ENCODE measurements around the gene AGBL4.

The AGBL4 gene

DNA sequence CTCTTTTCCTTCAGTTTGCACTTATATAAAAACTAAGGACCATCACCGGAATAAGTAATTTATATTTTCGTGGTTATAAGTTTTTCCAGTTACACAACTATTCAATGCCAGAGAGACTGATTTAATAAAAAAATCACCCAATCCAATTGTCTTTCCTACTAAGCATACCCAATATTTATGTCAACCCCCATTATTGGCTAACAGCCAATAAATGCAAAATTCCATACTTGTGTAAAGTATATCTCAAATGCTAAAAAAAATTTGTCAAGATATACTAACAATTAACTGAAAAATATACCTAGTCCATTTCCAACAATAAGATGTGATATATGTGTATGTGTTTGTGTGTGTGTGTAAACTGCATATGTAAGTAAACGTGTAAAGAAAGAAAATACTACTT, 117.4 kb downstream of the AGBL4 start:
- Mint-ChIP-seq H3K27ac (no peak overlapping the region), H3K4me1 (no peaks in the 10 kb centered on the region), H3K9me3 (peaks cover 31% of the 10 kb centered on the region), H3K36me3 (ENCODE audit: low read depth) (peaks cover 3% of the 10 kb centered on the region), H3K27me3 (ENCODE audit: low read depth) (no peaks in the 10 kb centered on the region), H3K4me3 (no peak overlapping the region)
- TF ChIP-seq, protein P1, sequence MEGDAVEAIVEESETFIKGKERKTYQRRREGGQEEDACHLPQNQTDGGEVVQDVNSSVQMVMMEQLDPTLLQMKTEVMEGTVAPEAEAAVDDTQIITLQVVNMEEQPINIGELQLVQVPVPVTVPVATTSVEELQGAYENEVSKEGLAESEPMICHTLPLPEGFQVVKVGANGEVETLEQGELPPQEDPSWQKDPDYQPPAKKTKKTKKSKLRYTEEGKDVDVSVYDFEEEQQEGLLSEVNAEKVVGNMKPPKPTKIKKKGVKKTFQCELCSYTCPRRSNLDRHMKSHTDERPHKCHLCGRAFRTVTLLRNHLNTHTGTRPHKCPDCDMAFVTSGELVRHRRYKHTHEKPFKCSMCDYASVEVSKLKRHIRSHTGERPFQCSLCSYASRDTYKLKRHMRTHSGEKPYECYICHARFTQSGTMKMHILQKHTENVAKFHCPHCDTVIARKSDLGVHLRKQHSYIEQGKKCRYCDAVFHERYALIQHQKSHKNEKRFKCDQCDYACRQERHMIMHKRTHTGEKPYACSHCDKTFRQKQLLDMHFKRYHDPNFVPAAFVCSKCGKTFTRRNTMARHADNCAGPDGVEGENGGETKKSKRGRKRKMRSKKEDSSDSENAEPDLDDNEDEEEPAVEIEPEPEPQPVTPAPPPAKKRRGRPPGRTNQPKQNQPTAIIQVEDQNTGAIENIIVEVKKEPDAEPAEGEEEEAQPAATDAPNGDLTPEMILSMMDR (IDR thresholded peaks at IDR 0.05; ENCODE audit: unreplicated experiment in 3 of 3), result no peak

DNA sequence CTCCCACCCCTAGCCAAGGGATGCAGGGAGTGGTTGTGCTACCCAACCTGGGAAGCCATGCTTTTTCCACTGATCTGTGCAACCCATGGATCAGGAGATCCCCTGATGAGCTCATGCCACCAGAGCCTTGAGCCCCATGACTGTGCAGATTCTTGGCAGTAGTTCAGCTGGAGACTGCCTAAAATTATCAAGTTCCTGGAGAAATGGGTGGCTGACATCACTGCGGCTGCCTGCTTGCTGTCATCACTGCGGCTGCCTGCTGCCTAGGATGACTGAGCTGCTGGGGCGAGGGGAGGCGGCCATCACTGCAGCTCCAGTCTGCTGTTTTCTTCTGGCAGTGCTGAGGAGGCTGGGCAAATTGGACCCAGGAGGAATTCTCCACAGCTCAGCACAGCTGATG, 159.2 kb downstream of the AGBL4 start:
- H3K9me3 Mint-ChIP-seq, result peaks cover 65% of the 10 kb centered on the region
- no peaks in the 10 kb centered on the region for H3K4me1 Mint-ChIP-seq
- TF ChIP-seq, protein P1 (IDR thresholded peaks at IDR 0.05; ENCODE audit: unreplicated experiment in 3 of 3), result no peak
- H3K4me3 Mint-ChIP-seq, result no peak overlapping the region
- H3K36me3 Mint-ChIP-seq (ENCODE audit: low read depth), result no peaks in the 10 kb centered on the region
- H3K27me3 Mint-ChIP-seq (ENCODE audit: low read depth), result no peaks in the 10 kb centered on the region
- no peak overlapping the region for H3K27ac Mint-ChIP-seq

DNA sequence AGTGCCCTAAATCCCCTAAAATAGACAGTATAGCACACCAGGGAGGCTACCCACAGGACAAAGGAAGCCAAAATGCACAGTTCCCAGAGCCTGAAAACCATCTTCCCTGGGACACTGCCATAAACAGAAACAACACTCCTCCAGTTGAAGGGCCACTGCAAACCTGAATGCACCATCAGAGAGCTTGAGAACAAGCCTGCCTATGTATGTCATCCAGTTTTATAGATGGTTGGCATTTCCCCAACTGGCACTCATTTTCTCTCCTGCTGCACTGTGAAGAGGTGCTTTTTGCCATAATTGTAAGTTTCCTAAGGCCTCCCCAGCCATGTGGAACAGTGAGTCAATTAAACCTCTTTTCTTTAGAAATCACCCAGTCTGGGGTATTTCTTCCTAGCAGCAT, 169.0 kb downstream of the AGBL4 start:
- Mint-ChIP-seq H3K27ac (no peak overlapping the region), H3K27me3 (ENCODE audit: low read depth) (no peaks in the 10 kb centered on the region), H3K4me3 (no peak overlapping the region), H3K4me1 (no peaks in the 10 kb centered on the region), H3K36me3 (ENCODE audit: low read depth) (no peaks in the 10 kb centered on the region), H3K9me3 (peaks cover 22% of the 10 kb centered on the region)
- TF ChIP-seq, protein P1 (IDR thresholded peaks at IDR 0.05; ENCODE audit: unreplicated experiment in 3 of 3), result no peak

DNA sequence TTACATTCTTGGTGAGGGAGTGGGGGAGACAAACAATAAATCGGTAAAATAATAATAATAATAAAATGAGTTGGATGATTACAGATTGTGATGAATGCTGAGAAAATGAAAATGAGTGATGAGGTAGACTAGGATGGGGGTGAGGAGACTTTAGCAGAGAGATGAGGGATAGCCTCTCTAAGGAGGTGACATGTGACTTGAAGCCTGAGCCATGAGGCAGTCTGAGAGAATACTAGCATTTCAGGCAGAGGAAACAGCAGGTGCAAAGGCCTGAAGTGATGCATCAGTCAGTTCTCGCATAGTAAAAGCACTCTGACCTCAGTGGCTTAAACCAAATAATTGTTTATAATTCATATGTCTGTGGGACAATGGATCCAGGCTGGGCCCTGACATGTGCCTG, 181.2 kb downstream of the AGBL4 start:
- no peaks in the 10 kb centered on the region for H3K4me1 Mint-ChIP-seq
- H3K27ac Mint-ChIP-seq, result no peak overlapping the region
- no peak overlapping the region for H3K4me3 Mint-ChIP-seq
- H3K9me3 Mint-ChIP-seq, result peaks cover 70% of the 10 kb centered on the region
- TF ChIP-seq, protein P1 (IDR thresholded peaks at IDR 0.05; ENCODE audit: unreplicated experiment in 3 of 3), result no peak
- no peaks in the 10 kb centered on the region for H3K27me3 Mint-ChIP-seq (ENCODE audit: low read depth)
- peaks cover 4% of the 10 kb centered on the region for H3K36me3 Mint-ChIP-seq (ENCODE audit: low read depth)

DNA sequence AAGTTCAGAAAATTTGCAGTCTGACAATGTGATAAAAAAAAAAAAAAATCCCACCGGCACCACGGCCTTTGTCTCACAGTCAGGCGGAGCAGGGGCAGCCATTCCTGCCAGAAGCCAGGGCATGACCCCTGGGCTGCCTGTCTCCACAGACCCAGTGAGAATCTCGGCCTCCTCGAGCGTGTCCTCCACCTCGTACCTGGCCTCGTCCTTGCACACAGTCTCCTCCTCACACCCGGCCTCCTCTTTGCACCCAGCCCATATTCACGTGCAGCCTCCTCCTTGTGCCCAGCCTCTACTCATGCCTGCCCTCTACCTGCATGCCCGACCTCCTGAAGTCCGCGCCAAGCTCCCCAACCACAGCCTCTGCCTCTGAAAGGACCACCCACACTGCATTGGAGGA, 182.0 kb downstream of the AGBL4 start:
- peaks cover 4% of the 10 kb centered on the region for H3K36me3 Mint-ChIP-seq (ENCODE audit: low read depth)
- TF ChIP-seq, protein P1 (IDR thresholded peaks at IDR 0.05; ENCODE audit: unreplicated experiment in 3 of 3), result no peak
- no peaks in the 10 kb centered on the region for H3K4me1 Mint-ChIP-seq
- no peak overlapping the region for H3K27ac Mint-ChIP-seq
- H3K4me3 Mint-ChIP-seq, result no peak overlapping the region
- H3K9me3 Mint-ChIP-seq, result peaks cover 63% of the 10 kb centered on the region
- no peaks in the 10 kb centered on the region for H3K27me3 Mint-ChIP-seq (ENCODE audit: low read depth)

DNA sequence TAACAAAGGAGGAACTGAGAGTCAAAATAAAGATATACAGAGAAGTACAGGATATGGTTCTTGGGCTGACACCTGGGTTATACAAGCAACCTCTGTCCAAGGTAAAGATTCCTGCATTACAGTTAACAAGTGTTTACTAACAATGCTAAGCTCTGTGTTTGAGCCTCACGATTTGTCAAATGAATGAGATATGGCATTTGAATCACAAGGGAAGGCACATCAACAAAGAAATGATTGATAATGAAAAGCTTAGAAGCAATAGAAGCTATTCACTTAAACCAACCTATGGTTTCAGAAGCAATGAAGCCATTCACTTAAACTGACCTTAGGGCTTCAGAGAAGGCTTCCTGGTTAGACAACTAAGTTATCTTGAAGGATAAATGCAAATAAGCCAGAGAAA, 199.5 kb downstream of the AGBL4 start:
- TF ChIP-seq, protein P1 (IDR thresholded peaks at IDR 0.05; ENCODE audit: unreplicated experiment in 3 of 3), result no peak
- no peaks in the 10 kb centered on the region for H3K27me3 Mint-ChIP-seq (ENCODE audit: low read depth)
- peaks cover 41% of the 10 kb centered on the region for H3K9me3 Mint-ChIP-seq
- no peak overlapping the region for H3K4me3 Mint-ChIP-seq
- H3K27ac Mint-ChIP-seq, result no peak overlapping the region
- H3K36me3 Mint-ChIP-seq (ENCODE audit: low read depth), result no peaks in the 10 kb centered on the region
- H3K4me1 Mint-ChIP-seq, result no peaks in the 10 kb centered on the region

Data from nephron (organoid).